Chondrocyte (in vitro differentiated cells): ENCODE data around the gene EHD2. TPM values are rescaled to one million over a fixed set of nuclear protein-coding genes. Genes with fewer than 3 reads are reported as not detected.
A peak's percentile ranks its signal among the peaks of the same experiment; 100 is the strongest.
"Not testable (repeated sequence)": the region's sequence is repeated elsewhere in the genome, so short reads cannot be mapped to it uniquely, and the experiment has no call there.

Source experiments
- DNase-seq: peaks from one replicate; pipeline ENCODE4 v3.0.0; 2021; ENCODE audit warnings: mixed read lengths, low spot score
- H3K27ac Mint-ChIP-seq: one replicate; pipeline ENCODE4 v1.8.0; 2021; ENCODE audit warnings: mild to moderate bottlenecking, moderate library complexity, mixed read lengths; ENCODE audit not compliant: unreplicated experiment
- H3K27me3 Mint-ChIP-seq: 2 replicates; pipeline ENCODE4 v1.8.0; 2021; ENCODE audit warnings: low read depth, mixed read lengths
- H3K36me3 Mint-ChIP-seq: 2 replicates; pipeline ENCODE4 v1.8.0; 2021; ENCODE audit warnings: low read depth, mixed read lengths
- H3K4me1 Mint-ChIP-seq: 2 replicates; pipeline ENCODE4 v1.8.0; 2021; ENCODE audit warnings: low read depth, mild to moderate bottlenecking, mixed read lengths
- H3K4me3 Mint-ChIP-seq: one replicate; pipeline ENCODE4 v1.8.0; 2021; ENCODE audit warnings: mild to moderate bottlenecking, moderate library complexity, mixed read lengths; ENCODE audit not compliant: unreplicated experiment
- H3K9me3 Mint-ChIP-seq: 2 replicates; pipeline ENCODE4 v1.8.0; 2021; ENCODE audit warnings: low read depth, mixed read lengths
- total RNA-seq: library from RNA; stranded (reverse); gene quantifications from 3 replicates; pipeline ENCODE4 v1.2.1, GENCODE V29; 2021
- TF ChIP-seq, protein P1 (sequence below): fragments of 200-600 bp; sonication (generic); IDR thresholded peaks from 2 replicates; pipeline ENCODE4 v1.5.0; 2021; ENCODE audit warnings: antibody characterized with exemption, mild to moderate bottlenecking, moderate library complexity

EHD2 gene
- total RNA-seq, 1 donor from 2014 or later, result 493 TPM

DNA sequence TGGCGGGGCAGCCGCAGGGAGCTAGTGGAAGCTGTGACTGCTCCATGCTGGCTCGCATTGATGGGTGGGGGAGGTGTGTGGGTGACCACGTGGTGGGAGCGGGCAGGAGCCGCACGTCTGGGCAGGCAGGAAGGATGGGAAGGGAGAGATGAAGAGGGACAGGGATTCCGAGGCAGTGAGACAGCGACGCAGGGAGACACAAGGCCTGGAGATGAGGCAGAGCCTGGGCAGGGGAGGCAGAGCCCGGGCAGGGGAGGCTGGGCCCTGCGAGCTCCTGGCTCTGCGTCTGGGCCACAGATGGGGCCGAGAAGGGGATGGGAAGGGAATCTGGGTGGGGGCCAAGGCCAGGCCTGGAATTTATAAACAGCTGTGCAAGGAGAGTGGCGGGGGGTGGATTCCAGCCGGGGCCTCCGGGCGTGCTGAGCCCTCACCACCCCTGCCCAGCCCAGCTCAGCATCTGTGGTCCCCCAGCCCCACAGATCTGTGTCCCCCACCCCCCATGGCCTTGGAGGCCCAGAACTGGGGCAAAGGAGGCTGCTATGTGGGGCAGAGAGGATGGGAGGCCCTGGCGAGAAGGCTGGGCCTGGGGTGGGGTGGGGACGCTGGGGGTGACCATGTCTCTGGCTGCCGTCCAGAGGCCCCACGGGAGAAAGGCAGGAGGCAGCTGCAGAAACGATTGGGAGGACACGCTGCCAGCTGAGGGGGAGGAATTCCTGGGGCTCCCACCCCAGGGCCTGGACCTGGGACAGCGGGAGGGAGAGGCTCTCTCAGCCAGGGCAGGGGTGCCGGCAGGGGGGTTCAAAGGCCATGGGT is 6.0 kb downstream of the EHD2 start:
- Mint-ChIP-seq H3K4me1 (peaks cover 91% of the 10 kb centered on the region), H3K36me3 (peaks cover 31% of the 10 kb centered on the region), H3K27ac (peak overlapping the region; percentile 95), H3K9me3 (no peaks in the 10 kb centered on the region), H3K27me3 (no peaks in the 10 kb centered on the region), H3K4me3 (peak overlapping the region; percentile 100)
- peak; percentile 97 for DNase-seq
- TF ChIP-seq, protein P1, sequence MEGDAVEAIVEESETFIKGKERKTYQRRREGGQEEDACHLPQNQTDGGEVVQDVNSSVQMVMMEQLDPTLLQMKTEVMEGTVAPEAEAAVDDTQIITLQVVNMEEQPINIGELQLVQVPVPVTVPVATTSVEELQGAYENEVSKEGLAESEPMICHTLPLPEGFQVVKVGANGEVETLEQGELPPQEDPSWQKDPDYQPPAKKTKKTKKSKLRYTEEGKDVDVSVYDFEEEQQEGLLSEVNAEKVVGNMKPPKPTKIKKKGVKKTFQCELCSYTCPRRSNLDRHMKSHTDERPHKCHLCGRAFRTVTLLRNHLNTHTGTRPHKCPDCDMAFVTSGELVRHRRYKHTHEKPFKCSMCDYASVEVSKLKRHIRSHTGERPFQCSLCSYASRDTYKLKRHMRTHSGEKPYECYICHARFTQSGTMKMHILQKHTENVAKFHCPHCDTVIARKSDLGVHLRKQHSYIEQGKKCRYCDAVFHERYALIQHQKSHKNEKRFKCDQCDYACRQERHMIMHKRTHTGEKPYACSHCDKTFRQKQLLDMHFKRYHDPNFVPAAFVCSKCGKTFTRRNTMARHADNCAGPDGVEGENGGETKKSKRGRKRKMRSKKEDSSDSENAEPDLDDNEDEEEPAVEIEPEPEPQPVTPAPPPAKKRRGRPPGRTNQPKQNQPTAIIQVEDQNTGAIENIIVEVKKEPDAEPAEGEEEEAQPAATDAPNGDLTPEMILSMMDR, result no peak

DNA sequence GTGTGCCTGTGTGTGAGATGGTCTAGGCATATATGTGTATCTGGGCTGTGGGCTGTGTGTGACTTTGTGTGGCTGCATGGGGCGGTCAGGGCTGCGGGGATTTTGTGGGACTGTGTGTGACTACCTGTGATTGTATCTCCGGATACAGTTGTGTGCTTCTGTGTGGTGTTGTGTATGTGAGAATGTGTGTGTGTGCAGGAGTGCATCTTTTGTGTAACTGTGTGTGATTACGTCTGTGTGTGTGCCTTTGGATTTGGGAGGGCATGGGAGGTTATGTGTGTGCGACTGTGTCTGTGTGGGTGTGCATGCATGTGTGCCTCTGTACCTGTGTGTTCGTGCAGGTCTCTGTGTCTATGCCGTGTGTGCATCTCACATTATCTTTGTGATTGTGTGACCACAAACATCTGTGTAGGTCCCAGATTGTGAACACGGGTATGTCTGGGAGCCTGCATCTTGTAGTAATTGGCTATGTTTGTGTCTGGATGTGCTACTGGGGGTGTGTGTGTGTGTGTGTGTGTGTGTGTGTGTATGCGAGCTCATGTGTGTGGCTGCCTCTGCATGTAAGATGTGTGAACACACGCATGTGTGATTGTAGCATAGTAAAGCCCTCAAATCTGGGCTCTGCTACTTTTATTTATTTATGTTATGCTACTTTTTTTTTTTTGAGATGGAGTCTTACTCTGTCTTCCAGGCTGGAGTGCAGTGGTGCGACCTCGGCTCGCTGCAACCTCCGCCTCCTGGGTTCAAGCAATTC is 7.6 kb downstream of the EHD2 start:
- peaks cover 93% of the 10 kb centered on the region for H3K4me1 Mint-ChIP-seq
- peaks cover 30% of the 10 kb centered on the region for H3K36me3 Mint-ChIP-seq
- H3K4me3 Mint-ChIP-seq, result peak overlapping the region; percentile 100
- peak overlapping the region; percentile 95 for H3K27ac Mint-ChIP-seq
- TF ChIP-seq, protein P1, result no peak
- DNase-seq, result no peak
- no peaks in the 10 kb centered on the region for H3K27me3 Mint-ChIP-seq
- no peaks in the 10 kb centered on the region for H3K9me3 Mint-ChIP-seq

- no peak for DNase-seq
- Mint-ChIP-seq H3K27ac (peak overlapping the region; percentile 98), H3K27me3 (no peaks in the 10 kb centered on the region), H3K36me3 (peaks cover 33% of the 10 kb centered on the region), H3K4me3 (peak overlapping the region; percentile 51), H3K9me3 (no peaks in the 10 kb centered on the region), H3K4me1 (peaks cover 92% of the 10 kb centered on the region)
- TF ChIP-seq, protein P1, result no peak
These were observed 10.3 kb downstream of the EHD2 start for GRCh38 chr19:47723581-47723940.

DNA sequence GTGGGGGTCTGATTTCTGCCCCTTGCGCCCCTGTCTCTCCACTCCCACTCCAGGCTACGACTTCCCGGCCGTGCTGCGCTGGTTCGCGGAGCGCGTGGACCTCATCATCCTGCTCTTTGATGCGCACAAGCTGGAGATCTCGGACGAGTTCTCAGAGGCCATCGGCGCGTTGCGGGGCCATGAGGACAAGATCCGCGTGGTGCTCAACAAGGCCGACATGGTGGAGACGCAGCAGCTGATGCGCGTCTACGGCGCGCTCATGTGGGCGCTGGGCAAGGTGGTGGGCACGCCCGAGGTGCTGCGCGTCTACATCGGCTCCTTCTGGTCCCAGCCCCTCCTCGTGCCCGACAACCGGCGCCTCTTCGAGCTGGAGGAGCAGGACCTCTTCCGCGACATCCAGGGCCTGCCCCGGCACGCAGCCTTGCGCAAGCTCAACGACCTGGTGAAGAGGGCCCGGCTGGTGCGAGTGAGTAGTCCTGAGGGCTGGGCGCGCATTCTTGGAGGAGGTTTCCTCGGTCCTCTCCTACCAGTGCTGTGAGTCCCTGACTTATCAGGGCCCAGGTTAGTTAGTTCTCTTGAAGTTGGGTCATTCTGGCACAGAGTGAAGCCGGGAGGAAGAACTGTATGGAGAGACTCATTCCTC is 12.7 kb downstream of the EHD2 start:
- Mint-ChIP-seq H3K9me3 (no peaks in the 10 kb centered on the region), H3K27ac (peak overlapping the region; percentile 98), H3K36me3 (peaks cover 39% of the 10 kb centered on the region), H3K4me3 (no peak overlapping the region), H3K27me3 (no peaks in the 10 kb centered on the region), H3K4me1 (peaks cover 92% of the 10 kb centered on the region)
- DNase-seq, result peak; percentile 96
- TF ChIP-seq, protein P1, result no peak

DNA sequence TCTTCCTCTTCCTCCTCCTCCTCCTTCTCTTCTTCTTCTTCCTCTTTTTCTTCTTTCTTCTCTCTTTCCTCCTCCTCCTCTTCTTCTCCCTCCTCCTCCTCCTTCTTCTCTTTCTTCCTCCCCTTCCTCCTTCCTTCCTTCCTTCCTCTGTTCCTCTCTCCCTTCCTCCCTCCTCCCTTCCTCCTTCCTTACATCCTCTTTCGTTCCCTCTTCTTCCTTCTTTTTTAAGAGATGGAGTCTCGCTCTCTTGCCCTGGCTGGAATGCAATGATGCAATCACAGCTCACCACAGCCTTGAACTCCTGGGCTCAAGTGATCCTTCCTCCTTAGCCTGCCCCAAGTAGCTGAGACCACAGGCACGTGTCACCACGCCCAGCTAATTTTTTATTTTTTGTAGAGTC is 13.2 kb downstream of the EHD2 start:
- no peak for DNase-seq
- no peak overlapping the region for H3K4me3 Mint-ChIP-seq
- peaks cover 41% of the 10 kb centered on the region for H3K36me3 Mint-ChIP-seq
- no peaks in the 10 kb centered on the region for H3K27me3 Mint-ChIP-seq
- TF ChIP-seq, protein P1, result no peak
- H3K4me1 Mint-ChIP-seq, result peaks cover 90% of the 10 kb centered on the region
- no peaks in the 10 kb centered on the region for H3K9me3 Mint-ChIP-seq
- peak overlapping the region; percentile 98 for H3K27ac Mint-ChIP-seq

GRCh38 chr19:47728295-47728694 is 15.1 kb downstream of the EHD2 start:
- H3K9me3 Mint-ChIP-seq, H3K27me3 Mint-ChIP-seq, DNase-seq: not testable (repeated sequence)
- Mint-ChIP-seq H3K4me1 (peaks cover 83% of the 10 kb centered on the region), H3K27ac (peak overlapping the region; percentile 95), H3K36me3 (peaks cover 38% of the 10 kb centered on the region), H3K4me3 (peak overlapping the region; percentile 76)
